HepG2 (cell line): ENCODE measurements around the gene DPF1. TPM values are rescaled to one million over a fixed set of nuclear protein-coding genes. Genes with fewer than 3 reads are reported as not detected.
A peak's percentile ranks its signal among the peaks of the same experiment; 100 is the strongest.

ENCODE experiments used
- HINFP ChIP-seq: sonication (generic); formaldehyde crosslinking; IDR thresholded peaks from 2 replicates; pipeline ENCODE4 v1.4.0; 2020; ENCODE audit warnings: low read depth, mild to moderate bottlenecking, missing genetic modification reagents
- IRF2 ChIP-seq: IDR thresholded peaks from 2 replicates; pipeline ENCODE4 v1.6.1; 2018; ENCODE audit warnings: missing genetic modification reagents, missing compliant biosample characterization
- ISL2 ChIP-seq: sonication (generic); formaldehyde crosslinking; IDR thresholded peaks from 2 replicates; pipeline ENCODE4 v1.5.0; 2020; ENCODE audit warnings: missing genetic modification reagents
- MLX ChIP-seq: IDR thresholded peaks from 2 replicates; pipeline ENCODE4 v1.6.1; 2016
- PAWR ChIP-seq: sonication (generic); formaldehyde crosslinking; IDR thresholded peaks from 2 replicates; pipeline ENCODE4 v1.4.0; 2020; ENCODE audit warnings: missing genetic modification reagents, mild to moderate bottlenecking, borderline replicate concordance
- SMARCC2 ChIP-seq: fragments of 450-650 bp; IDR thresholded peaks from 2 replicates; pipeline ENCODE4 v1.6.1; 2017; ENCODE audit warnings: antibody characterized with exemption, mild to moderate bottlenecking
- ZFP82 ChIP-seq: sonication (generic); formaldehyde crosslinking; IDR thresholded peaks from 2 replicates; pipeline ENCODE4 v1.5.1; 2020; ENCODE audit warnings: mild to moderate bottlenecking, missing genetic modification reagents, borderline replicate concordance
- ZNF160 ChIP-seq: sonication (generic); formaldehyde crosslinking; IDR thresholded peaks from 2 replicates; pipeline ENCODE4 v1.8.0; 2022; ENCODE audit warnings: mild to moderate bottlenecking, inconsistent platforms, missing genetic modification reagents
- ZNF205 ChIP-seq: IDR thresholded peaks from 2 replicates; pipeline ENCODE4 v1.6.1; 2018; ENCODE audit warnings: missing biosample characterization, missing genetic modification reagents
- ZNF207 ChIP-seq: fragments of 450-650 bp; IDR thresholded peaks from 2 replicates; pipeline ENCODE4 v1.6.1; 2016; ENCODE audit warnings: antibody characterized with exemption, borderline replicate concordance
- ZNF225 ChIP-seq: sonication (generic); formaldehyde crosslinking; IDR thresholded peaks from 2 replicates; pipeline ENCODE4 v1.4.0; 2020; ENCODE audit warnings: mild to moderate bottlenecking, missing genetic modification reagents
- ZNF414 ChIP-seq: sonication (generic); formaldehyde crosslinking; IDR thresholded peaks from 2 replicates; pipeline ENCODE4 v1.5.0; 2020; ENCODE audit warnings: missing genetic modification reagents
- ZNF431 ChIP-seq: sonication (generic); formaldehyde crosslinking; IDR thresholded peaks from 2 replicates; pipeline ENCODE4 v1.9.0; 2022; ENCODE audit warnings: missing genetic modification reagents, low read depth, mild to moderate bottlenecking, borderline replicate concordance
- ZNF460 ChIP-seq: sonication (generic); formaldehyde crosslinking; IDR thresholded peaks from 2 replicates; pipeline ENCODE4 v1.5.1; 2020; ENCODE audit warnings: missing genetic modification reagents, mild to moderate bottlenecking, borderline replicate concordance
- ZNF512 ChIP-seq: sonication (generic); formaldehyde crosslinking; IDR thresholded peaks from 2 replicates; pipeline ENCODE4 v1.4.0; 2020; ENCODE audit warnings: mild to moderate bottlenecking, missing genetic modification reagents
- ZNF580 ChIP-seq: IDR thresholded peaks from 2 replicates; pipeline ENCODE4 v1.6.1; 2016; ENCODE audit warnings: low read depth, borderline replicate concordance
- ZNF609 ChIP-seq: sonication (generic); formaldehyde crosslinking; IDR thresholded peaks from 2 replicates; pipeline ENCODE4 v1.4.0; 2020; ENCODE audit warnings: mild to moderate bottlenecking, missing genetic modification reagents, borderline replicate concordance
- ZNF878 ChIP-seq: sonication (generic); formaldehyde crosslinking; IDR thresholded peaks from 2 replicates; pipeline ENCODE4 v1.8.1; 2023; ENCODE audit warnings: mild to moderate bottlenecking, missing genetic modification reagents, moderate library complexity
- polyA plus RNA-seq, 8 experiments: library from polyadenylated mRNA; depleted of rRNA in 3 of 8; stranded (reverse) in 7 of 8; unstranded in 1 of 8; fragments of >200 nt; fragmentation: Illumina TruSeq in 4 of 8; extraction: Trizol in 4 of 8; gene quantifications; 2 replicates each; pipeline versions ENCODE4 v1.2.1 to v1.2.3, GENCODE V29; 2011 to 2016; ENCODE audit warnings: low read depth in 4 of 8, missing spikeins in 1 of 8, mixed read lengths in 1 of 8; ENCODE audit not compliant: insufficient read depth in 1 of 8
- total RNA-seq, 5 experiments: library from RNA; depleted of rRNA; stranded (reverse); fragments of >200 nt; fragmentation: Illumina TruSeq; extraction: Trizol; gene quantifications; 2 replicates each; pipeline ENCODE4 v1.2.3, GENCODE V29; 2016; ENCODE audit warnings: low read depth in 1 of 5

DPF1 gene
- total and polyA plus RNA-seq, 2 of the 13 experiments (the other 11 are each of a cell fraction or from before 2014, with no cell fraction given) = 1.0 to 3.2 TPM

- TF ChIP-seq ZFP82 (no peak), ZNF225 (no peak), ZNF414 (no peak), ZNF580 (no peak), HINFP (CRISPR knock-in tag) (0 out of 2 replicates have a peak, but pooled peaks have one; percentile 51), ZNF431 (CRISPR knock-in tag) (no peak), SMARCC2 (no peak), ZNF207 (no peak), IRF2 (CRISPR knock-in tag) (0 out of 2 replicates have a peak, but pooled peaks have one; percentile 18), ZNF878 (CRISPR knock-in tag) (no peak), MLX (CRISPR knock-in tag) (peak; percentile 18; the same call in 1 of the 2 replicates), ZNF205 (no peak), ZNF160 (no peak), ZNF609 (CRISPR knock-in tag) (no peak), ISL2 (CRISPR knock-in tag) (no peak), ZNF460 (CRISPR knock-in tag) (no peak), ZNF512 (no peak), PAWR (CRISPR knock-in tag) (no peak)
Observed at GRCh38 chr19:38224014-38224862, at the start of gene DPF1 (continued).
